Neutrophil (primary cell): ENCODE results near the gene RBM5.
"Not testable (repeated sequence)": the region's sequence is repeated elsewhere in the genome, so short reads cannot be mapped to it uniquely, and the experiment has no call there.

Experiments
- H3K27ac ChIP-seq: fragments of 200-600 bp; sonication (generic); 2 replicates; pipeline ENCODE4 v1.5.1; 2016; ENCODE audit warnings: mild to moderate bottlenecking, moderate library complexity
- H3K27me3 ChIP-seq: fragments of 200-600 bp; sonication (generic); 2 replicates; pipeline ENCODE4 v1.6.0; 2016; ENCODE audit warnings: mild to moderate bottlenecking
- H3K36me3 ChIP-seq: fragments of 200-600 bp; sonication (generic); 2 replicates; pipeline ENCODE4 v1.5.1; 2017
- H3K4me1 ChIP-seq, 2 experiments: fragments of 200-600 bp in 1 of 2; sonication (generic) in 1 of 2; 1 replicate in 1 of 2; 2 replicates in 1 of 2; pipeline versions ENCODE4 v1.5.1 to v1.6.1; 2013 to 2016; ENCODE audit warnings: low read depth in 1 of 2, low read length in 1 of 2, mild to moderate bottlenecking in 1 of 2, moderate library complexity in 1 of 2; ENCODE audit not compliant: control insufficient read depth in 1 of 2, insufficient read depth in 1 of 2
- H3K4me3 ChIP-seq, 2 experiments: fragments of 200-600 bp in 1 of 2; sonication (generic) in 1 of 2; 1 replicate in 1 of 2; 2 replicates in 1 of 2; pipeline ENCODE4 v1.5.1; 2013 to 2016; ENCODE audit warnings: low read depth in 1 of 2, low read length in 1 of 2, mild to moderate bottlenecking in 1 of 2, moderate library complexity in 1 of 2
- H3K9me3 ChIP-seq: fragments of 200-600 bp; sonication (generic); 2 replicates; pipeline ENCODE4 v1.5.1; 2016
- TF ChIP-seq, protein P1 (sequence below): fragments of 200-600 bp; sonication (generic); IDR thresholded peaks from 2 replicates; pipeline ENCODE4 v1.5.1; 2016; ENCODE audit warnings: antibody characterized with exemption

The RBM5 gene

DNA sequence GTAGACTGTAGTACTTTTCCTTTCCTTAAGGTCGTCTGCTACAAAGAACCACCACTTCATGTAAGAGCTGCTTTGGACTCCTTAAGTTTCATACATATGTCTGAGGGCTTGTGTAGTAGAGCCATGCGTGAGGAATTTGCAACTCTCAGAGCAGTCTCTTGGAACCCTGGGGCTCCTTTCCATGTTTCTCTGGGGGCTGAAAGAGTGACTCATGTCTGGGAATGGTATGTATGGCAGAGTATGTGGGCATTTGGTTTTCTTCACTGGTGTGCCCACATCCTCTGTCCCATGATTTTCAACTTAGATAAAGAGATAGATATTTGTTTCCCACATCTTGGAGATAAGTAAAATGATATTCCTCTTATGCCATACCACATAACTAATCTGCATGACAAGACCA, 20.6 kb upstream of the RBM5 start:
- Histone ChIP-seq H3K4me3 (no peak overlapping the region), H3K9me3 (no peaks in the 10 kb centered on the region), H3K27me3 (no peaks in the 10 kb centered on the region), H3K4me1 (no peaks in the 10 kb centered on the region), H3K27ac (no peak overlapping the region), H3K36me3 (peaks cover 99% of the 10 kb centered on the region)
- TF ChIP-seq, protein P1, sequence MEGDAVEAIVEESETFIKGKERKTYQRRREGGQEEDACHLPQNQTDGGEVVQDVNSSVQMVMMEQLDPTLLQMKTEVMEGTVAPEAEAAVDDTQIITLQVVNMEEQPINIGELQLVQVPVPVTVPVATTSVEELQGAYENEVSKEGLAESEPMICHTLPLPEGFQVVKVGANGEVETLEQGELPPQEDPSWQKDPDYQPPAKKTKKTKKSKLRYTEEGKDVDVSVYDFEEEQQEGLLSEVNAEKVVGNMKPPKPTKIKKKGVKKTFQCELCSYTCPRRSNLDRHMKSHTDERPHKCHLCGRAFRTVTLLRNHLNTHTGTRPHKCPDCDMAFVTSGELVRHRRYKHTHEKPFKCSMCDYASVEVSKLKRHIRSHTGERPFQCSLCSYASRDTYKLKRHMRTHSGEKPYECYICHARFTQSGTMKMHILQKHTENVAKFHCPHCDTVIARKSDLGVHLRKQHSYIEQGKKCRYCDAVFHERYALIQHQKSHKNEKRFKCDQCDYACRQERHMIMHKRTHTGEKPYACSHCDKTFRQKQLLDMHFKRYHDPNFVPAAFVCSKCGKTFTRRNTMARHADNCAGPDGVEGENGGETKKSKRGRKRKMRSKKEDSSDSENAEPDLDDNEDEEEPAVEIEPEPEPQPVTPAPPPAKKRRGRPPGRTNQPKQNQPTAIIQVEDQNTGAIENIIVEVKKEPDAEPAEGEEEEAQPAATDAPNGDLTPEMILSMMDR = no peak

DNA sequence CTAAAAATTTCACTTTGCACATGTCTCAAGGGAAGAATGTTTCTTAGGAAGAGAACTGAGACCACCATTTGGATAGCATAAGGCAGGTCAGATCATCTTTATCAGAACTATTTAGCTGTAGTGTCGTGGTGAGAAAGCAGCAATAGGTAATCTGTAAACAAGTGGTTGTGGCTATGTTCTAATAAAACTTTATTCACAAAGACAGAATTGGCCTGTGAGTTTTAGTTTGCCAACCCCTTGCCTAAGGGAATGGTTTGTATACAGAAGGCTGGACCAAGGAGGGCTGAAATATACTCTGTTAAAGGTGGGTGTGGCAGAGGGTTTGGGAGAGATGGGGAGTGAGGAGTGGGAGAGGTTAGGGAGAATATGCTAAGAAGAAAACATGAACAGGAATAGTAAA, 10.6 kb upstream of the RBM5 start:
- Histone ChIP-seq H3K27ac (peak overlapping the region; percentile 46), H3K4me1 (peaks cover 38 to 39% of the 10 kb centered on the region in 2 experiments), H3K9me3 (no peaks in the 10 kb centered on the region), H3K36me3 (peaks cover 29% of the 10 kb centered on the region), H3K27me3 (no peaks in the 10 kb centered on the region), H3K4me3 (no peak overlapping the region)
- TF ChIP-seq, protein P1 = no peak

DNA sequence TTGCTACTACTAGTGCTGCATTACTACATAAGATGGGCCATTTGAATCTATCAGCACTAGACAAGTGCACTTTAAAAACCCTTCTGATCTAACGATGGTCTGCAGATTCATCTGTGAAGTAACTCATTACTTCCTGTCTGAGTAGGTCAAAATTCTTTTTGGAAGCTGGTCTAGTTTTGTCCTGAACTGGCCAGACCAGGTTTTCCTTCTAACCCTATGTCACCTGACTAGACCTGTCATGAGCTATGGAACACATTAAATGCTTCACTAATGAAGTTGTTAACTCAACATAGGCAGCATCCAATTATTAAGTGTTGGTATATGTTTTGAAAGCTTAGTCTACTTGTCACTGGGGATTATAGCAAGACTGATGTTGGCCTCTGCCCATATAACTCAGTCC, 10.1 kb upstream of the RBM5 start:
- H3K27ac ChIP-seq = peak overlapping the region; percentile 46
- peaks cover 24% of the 10 kb centered on the region for H3K36me3 ChIP-seq
- TF ChIP-seq, protein P1 = no peak
- no peaks in the 10 kb centered on the region for H3K27me3 ChIP-seq
- H3K4me3 ChIP-seq = no peak overlapping the region
- H3K4me1 ChIP-seq = peaks cover 40 to 41% of the 10 kb centered on the region in 2 experiments
- no peaks in the 10 kb centered on the region for H3K9me3 ChIP-seq

DNA sequence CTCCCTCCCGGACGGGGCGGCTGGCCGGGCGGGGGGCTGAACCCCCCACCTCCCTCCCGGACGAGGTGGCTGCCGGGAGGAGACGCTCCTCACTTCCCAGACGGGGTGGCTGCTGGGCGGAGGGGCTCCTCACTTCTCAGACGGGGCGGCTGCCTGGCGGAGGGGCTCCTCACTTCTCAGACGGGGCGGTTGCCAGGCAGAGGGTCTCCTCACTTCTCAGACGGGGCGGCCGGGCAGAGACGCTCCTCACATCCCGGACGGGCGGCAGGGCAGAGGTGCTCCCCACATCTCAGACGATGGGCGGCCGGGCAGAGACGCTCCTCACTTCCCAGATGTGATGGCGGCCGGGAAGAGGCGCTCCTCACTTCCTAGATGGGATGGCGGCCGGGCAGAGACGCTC, 3.8 kb upstream of the RBM5 start:
- H3K36me3 ChIP-seq, H3K9me3 ChIP-seq, H3K27ac ChIP-seq, H3K4me3 ChIP-seq, H3K27me3 ChIP-seq: not testable (repeated sequence)
- H3K4me1 ChIP-seq = peaks cover 23 to 24% of the 10 kb centered on the region in 2 experiments

DNA sequence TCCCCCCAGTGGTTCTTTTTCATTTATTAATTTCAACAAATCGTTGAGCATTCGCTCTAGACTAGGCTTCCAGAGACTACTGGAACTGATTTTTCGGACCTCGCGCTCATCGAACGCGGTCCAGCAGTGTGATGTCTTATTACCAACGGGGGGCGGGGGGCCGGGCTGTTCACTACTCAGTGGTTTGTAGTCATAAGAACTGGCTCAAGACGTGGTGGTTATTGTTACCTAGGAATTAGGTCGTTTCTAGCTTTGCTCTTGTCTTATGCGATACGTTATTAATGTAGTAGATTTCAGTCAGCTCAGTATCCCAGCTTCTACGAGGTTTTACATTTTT, 858 bp downstream of the RBM5 start:
- H3K36me3 ChIP-seq = peaks cover 46% of the 10 kb centered on the region
- TF ChIP-seq, protein P1 = no peak
- H3K4me1 ChIP-seq = peaks cover 26% of the 10 kb centered on the region in 2 experiments
- no peaks in the 10 kb centered on the region for H3K9me3 ChIP-seq
- H3K4me3 ChIP-seq = peak overlapping the region; percentile 86 to 94
- no peaks in the 10 kb centered on the region for H3K27me3 ChIP-seq
- H3K27ac ChIP-seq = peak overlapping the region; percentile 91

DNA sequence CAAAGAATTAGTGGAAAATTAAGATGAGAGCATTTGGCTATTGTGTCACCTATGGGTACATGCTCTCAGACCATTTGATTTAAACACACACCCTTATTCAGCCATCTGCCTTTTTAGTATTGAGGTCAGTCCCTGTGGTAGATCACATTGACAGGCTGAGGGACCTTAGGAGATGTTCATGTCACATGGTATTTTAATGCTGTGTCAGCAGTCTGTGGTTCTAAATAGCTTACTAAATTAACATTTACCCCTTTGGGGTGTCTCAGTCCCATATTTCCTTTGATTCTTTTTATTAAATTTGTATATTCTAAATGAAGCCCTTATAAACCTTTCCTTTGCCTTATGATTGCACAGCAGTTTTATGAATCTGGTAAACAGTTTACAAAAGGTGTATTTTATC, 2.3 kb downstream of the RBM5 start:
- Histone ChIP-seq H3K27ac (peak overlapping the region; percentile 91), H3K9me3 (no peaks in the 10 kb centered on the region), H3K27me3 (no peaks in the 10 kb centered on the region), H3K4me3 (no peak overlapping the region), H3K36me3 (peaks cover 60% of the 10 kb centered on the region), H3K4me1 (peaks cover 26% of the 10 kb centered on the region in 2 experiments)
- TF ChIP-seq, protein P1 = no peak
